HL-60 (cell line): Measurements from ENCODE around the gene TEX50.
"Not testable (repeated sequence)": the region's sequence is repeated elsewhere in the genome, so short reads cannot be mapped to it uniquely, and the experiment has no call there.

Experiments
- GABPA ChIP-seq: IDR thresholded peaks from 2 replicates; pipeline ENCODE4 v1.6.1; 2012; ENCODE audit warnings: low read depth
- SPI1 ChIP-seq: IDR thresholded peaks from 2 replicates; pipeline ENCODE4 v1.6.1; 2012; ENCODE audit warnings: low read depth, mild to moderate bottlenecking, borderline replicate concordance
- TF ChIP-seq, protein P1 (sequence below): IDR thresholded peaks from one replicate; pipeline ENCODE4 v1.5.1; 2011; ENCODE audit warnings: low read length, control low read depth, inconsistent platforms; ENCODE audit not compliant: insufficient read depth
- TF ChIP-seq, protein P2 (sequence below): IDR thresholded peaks from 2 replicates; pipeline ENCODE4 v1.6.1; 2012; ENCODE audit warnings: low read depth; ENCODE audit not compliant: insufficient replicate concordance

DNA sequence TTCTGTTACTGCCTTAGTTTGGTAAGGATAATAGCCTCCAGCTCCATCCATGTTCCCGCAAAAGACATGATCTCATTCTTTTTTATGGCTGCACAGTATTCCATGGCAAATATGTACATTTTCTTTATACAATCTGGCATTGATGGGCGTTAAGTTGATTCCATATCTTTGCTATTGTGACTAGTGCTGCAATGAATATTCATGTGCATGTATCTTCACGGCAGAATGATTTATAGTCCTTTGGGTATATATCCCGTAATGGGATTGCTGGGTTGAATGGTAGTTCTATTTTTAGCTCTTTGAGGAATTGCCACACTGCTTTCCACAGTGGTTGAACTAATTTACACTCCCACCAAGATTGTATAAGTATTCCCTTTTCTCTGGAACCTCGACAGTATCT, 44.0 kb upstream of the TEX50 start:
- TF ChIP-seq, protein P1, sequence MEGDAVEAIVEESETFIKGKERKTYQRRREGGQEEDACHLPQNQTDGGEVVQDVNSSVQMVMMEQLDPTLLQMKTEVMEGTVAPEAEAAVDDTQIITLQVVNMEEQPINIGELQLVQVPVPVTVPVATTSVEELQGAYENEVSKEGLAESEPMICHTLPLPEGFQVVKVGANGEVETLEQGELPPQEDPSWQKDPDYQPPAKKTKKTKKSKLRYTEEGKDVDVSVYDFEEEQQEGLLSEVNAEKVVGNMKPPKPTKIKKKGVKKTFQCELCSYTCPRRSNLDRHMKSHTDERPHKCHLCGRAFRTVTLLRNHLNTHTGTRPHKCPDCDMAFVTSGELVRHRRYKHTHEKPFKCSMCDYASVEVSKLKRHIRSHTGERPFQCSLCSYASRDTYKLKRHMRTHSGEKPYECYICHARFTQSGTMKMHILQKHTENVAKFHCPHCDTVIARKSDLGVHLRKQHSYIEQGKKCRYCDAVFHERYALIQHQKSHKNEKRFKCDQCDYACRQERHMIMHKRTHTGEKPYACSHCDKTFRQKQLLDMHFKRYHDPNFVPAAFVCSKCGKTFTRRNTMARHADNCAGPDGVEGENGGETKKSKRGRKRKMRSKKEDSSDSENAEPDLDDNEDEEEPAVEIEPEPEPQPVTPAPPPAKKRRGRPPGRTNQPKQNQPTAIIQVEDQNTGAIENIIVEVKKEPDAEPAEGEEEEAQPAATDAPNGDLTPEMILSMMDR: not testable (repeated sequence)
- TF ChIP-seq, protein P2, sequence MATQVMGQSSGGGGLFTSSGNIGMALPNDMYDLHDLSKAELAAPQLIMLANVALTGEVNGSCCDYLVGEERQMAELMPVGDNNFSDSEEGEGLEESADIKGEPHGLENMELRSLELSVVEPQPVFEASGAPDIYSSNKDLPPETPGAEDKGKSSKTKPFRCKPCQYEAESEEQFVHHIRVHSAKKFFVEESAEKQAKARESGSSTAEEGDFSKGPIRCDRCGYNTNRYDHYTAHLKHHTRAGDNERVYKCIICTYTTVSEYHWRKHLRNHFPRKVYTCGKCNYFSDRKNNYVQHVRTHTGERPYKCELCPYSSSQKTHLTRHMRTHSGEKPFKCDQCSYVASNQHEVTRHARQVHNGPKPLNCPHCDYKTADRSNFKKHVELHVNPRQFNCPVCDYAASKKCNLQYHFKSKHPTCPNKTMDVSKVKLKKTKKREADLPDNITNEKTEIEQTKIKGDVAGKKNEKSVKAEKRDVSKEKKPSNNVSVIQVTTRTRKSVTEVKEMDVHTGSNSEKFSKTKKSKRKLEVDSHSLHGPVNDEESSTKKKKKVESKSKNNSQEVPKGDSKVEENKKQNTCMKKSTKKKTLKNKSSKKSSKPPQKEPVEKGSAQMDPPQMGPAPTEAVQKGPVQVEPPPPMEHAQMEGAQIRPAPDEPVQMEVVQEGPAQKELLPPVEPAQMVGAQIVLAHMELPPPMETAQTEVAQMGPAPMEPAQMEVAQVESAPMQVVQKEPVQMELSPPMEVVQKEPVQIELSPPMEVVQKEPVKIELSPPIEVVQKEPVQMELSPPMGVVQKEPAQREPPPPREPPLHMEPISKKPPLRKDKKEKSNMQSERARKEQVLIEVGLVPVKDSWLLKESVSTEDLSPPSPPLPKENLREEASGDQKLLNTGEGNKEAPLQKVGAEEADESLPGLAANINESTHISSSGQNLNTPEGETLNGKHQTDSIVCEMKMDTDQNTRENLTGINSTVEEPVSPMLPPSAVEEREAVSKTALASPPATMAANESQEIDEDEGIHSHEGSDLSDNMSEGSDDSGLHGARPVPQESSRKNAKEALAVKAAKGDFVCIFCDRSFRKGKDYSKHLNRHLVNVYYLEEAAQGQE: not testable (repeated sequence)
- TF ChIP-seq SPI1, GABPA: not testable (repeated sequence)
